ENCODE results near the gene CCDC192. TPM values are rescaled to one million over a fixed set of nuclear protein-coding genes. Genes with fewer than 3 reads are reported as not detected.

The CCDC192 gene
- total RNA-seq, 1 donor from 2014 or later, result not detected

DNA sequence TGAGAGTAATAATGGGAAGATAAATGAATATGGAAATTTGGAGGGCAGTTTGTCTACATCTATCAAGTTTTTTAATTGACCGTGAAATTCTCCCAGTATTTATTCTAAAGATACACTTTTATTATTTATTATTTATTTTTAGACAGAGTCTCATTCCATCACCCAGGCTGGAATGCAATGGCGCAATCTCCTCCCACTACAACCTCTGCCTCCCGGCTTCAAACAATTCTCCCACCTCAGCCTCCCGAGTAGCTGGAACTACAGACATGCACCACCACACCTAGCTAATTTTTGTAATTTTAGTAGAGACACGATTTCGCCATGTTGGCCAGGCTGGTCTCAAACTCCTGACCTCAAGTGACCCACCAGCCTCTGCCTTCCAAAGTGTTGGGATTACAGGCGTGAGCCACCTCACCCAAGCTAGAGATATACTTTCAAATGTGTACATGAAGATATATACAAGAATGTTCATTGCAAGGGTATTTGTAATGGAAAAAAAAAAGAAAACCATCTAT lies 282.7 kb downstream of the CCDC192 start:
- Histone ChIP-seq H3K36me3 (ENCODE audit: control insufficient read depth, insufficient read depth, low read length) (no peaks in the 10 kb centered on the region), H3K4me3 (ENCODE audit: low read depth, low read length) (no peak overlapping the region), H3K27me3 (ENCODE audit: control insufficient read depth, insufficient read depth, low read length) (no peaks in the 10 kb centered on the region)
- DNase-seq (ENCODE audit: low read depth), result no peak
- TF ChIP-seq, protein P1, sequence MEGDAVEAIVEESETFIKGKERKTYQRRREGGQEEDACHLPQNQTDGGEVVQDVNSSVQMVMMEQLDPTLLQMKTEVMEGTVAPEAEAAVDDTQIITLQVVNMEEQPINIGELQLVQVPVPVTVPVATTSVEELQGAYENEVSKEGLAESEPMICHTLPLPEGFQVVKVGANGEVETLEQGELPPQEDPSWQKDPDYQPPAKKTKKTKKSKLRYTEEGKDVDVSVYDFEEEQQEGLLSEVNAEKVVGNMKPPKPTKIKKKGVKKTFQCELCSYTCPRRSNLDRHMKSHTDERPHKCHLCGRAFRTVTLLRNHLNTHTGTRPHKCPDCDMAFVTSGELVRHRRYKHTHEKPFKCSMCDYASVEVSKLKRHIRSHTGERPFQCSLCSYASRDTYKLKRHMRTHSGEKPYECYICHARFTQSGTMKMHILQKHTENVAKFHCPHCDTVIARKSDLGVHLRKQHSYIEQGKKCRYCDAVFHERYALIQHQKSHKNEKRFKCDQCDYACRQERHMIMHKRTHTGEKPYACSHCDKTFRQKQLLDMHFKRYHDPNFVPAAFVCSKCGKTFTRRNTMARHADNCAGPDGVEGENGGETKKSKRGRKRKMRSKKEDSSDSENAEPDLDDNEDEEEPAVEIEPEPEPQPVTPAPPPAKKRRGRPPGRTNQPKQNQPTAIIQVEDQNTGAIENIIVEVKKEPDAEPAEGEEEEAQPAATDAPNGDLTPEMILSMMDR (IDR thresholded peaks at IDR 0.05; ENCODE audit: insufficient read depth, low read length, poor library complexity, severe bottlenecking), result no peak

- DNase-seq (ENCODE audit: low read depth), result no peak
- no peak overlapping the region for H3K4me3 ChIP-seq (ENCODE audit: low read depth, low read length)
- H3K27me3 ChIP-seq (ENCODE audit: control insufficient read depth, insufficient read depth, low read length), result no peaks in the 10 kb centered on the region
- H3K36me3 ChIP-seq (ENCODE audit: control insufficient read depth, insufficient read depth, low read length), result no peaks in the 10 kb centered on the region
- TF ChIP-seq, protein P1 (IDR thresholded peaks at IDR 0.05; ENCODE audit: insufficient read depth, low read length, poor library complexity, severe bottlenecking), result no peak
These were observed 284.4 kb downstream of the CCDC192 start for GRCh38 chr5:127987354-127988145.

DNA sequence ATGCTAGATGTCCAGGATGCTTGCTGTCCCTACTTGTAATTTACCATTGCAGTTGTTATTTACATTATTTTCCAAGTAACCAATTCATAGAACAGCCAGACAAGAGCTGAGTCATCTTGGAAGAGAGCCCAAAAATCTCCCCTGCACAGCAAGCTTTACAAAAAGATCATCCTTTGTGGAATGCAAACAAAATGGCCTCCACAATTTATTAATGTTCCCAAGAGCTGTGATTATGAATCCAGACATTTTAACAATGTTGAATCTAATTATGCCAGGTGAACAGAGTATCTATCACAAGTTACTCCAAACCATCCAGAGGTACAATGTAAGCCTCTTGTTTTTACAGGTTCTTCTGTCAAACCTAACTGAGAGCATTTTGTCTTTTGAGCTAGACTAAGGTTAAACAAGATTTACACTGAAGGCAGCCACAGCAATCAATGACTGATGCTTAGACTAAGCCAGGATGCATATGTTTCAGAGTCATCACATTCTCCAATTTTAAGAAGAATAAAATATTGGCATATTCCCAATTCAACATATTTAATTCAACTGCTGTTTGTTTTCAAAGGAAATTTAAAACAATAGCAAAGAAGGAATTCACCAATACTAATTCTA lies 285.1 kb downstream of the CCDC192 start:
- TF ChIP-seq, protein P1 (IDR thresholded peaks at IDR 0.05; ENCODE audit: insufficient read depth, low read length, poor library complexity, severe bottlenecking), result no peak
- no peak overlapping the region for H3K4me3 ChIP-seq (ENCODE audit: low read depth, low read length)
- DNase-seq (ENCODE audit: low read depth), result peak; percentile 47
- H3K27me3 ChIP-seq (ENCODE audit: control insufficient read depth, insufficient read depth, low read length), result no peaks in the 10 kb centered on the region
- no peaks in the 10 kb centered on the region for H3K36me3 ChIP-seq (ENCODE audit: control insufficient read depth, insufficient read depth, low read length)

Other genes with a start within 250 kb of the CCDC192 start
- 41.6 and 54.9 TPM in 2 replicates for gene PRRC1, start 185.8 kb upstream of the CCDC192 start, total RNA-seq
- not detected in 2 replicates for gene CTXN3, start 54.3 kb upstream of the CCDC192 start, total RNA-seq

Data from kidney epithelial cell (primary cell).